Hippocampal formation (tissue), 2 donors: ENCODE data around the gene KRTAP4-6.
"Not testable (repeated sequence)": the region's sequence is repeated elsewhere in the genome, so short reads cannot be mapped to it uniquely, and the experiment has no call there.

Experiments
- DNase-seq, 2 donors: peaks; one replicate each; lab custom pipeline; 2025; lab: John Stamatoyannopoulos, UW

KRTAP4-6 gene

GRCh38 chr17:41107941-41108450 lies 32.3 kb downstream of the KRTAP4-6 start:
- no peak for DNase-seq

- not testable (repeated sequence) for DNase-seq
Measured at GRCh38 chr17:41105347-41105746, 35.0 kb downstream of the KRTAP4-6 start, which contains the start of gene KRTAP4-9. TSS of gene KRTAP4-9 (plus strand) at chr17:41105389. CDS start at chr17:41105389, 0 bp downstream.

GRCh38 chr17:41104386-41105038 lies 35.8 kb downstream of the KRTAP4-6 start:
- not testable (repeated sequence) for DNase-seq

- DNase-seq = no peak
Measured at GRCh38 chr17:41103896-41104295, 36.4 kb downstream of the KRTAP4-6 start.

- no peak for DNase-seq
Measured at GRCh38 chr17:41101586-41102259, 38.6 kb downstream of the KRTAP4-6 start, which contains the start of gene KRTAP4-16. TSS of gene KRTAP4-16 (minus strand) at chr17:41102209. CDS start at chr17:41102209, 0 bp downstream.

GRCh38 chr17:41099682-41100480 lies 40.5 kb downstream of the KRTAP4-6 start:
- not testable (repeated sequence) for DNase-seq

- no peak for DNase-seq
Measured at GRCh38 chr17:41098481-41098880, 41.9 kb downstream of the KRTAP4-6 start.

- no peak for DNase-seq
Measured at GRCh38 chr17:41098042-41098441, 42.3 kb downstream of the KRTAP4-6 start, which contains the start of gene KRTAP4-8. TSS of gene KRTAP4-8 (minus strand) at chr17:41098142. CDS start at chr17:41098084, 58 bp downstream.

- DNase-seq = no peak
Measured at GRCh38 chr17:41096055-41096454, 44.3 kb downstream of the KRTAP4-6 start.
